ENCODE measurements around the gene TRPM8.

Gene TRPM8

DNA sequence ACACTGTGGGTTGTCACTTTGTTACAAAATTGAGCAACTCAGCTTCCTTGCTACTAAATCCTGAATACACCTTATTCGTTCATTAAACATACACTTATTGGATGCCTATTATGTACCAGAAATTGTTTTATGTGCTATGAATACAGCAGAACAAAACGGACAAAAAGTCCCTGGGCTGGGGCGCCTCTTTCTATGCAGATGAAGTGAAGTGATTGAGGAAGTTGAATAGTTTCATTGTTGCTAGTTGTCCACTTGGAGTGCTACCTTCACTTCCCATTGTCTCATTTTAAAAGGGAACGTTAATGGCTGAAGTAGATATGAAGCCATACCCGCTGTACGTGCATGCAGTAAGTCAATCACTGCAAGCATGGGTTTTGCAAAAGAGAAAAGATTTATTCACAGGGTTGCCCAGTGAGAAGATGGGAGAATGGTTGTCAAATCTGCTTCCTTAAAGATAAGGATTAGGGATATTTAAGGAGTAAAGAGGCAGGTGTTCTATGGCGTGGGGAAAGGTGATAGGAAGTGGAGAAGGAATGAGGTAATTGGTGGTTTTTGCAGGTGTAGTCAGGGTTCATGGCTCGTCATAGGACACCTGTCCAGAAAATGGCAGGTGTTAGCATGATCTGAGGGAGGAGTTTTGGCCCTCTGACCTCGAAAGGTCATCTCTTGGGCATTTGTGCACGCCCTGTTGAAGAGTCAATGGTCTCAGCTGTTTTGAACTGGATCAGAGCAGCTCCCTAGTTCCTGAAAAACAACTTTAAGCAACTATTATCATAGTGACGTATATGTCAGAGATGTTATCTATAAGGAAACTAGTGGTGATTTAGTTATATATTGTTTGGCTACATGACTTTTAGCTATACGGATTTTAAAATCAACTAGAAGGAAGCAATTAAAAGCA lies 23.5 kb downstream of the TRPM8 start:
- TF ChIP-seq TCF4 (CRISPR knock-in tag; IDR thresholded peaks at IDR 0.05; ENCODE audit: borderline replicate concordance) (no peak), ZNF70 (CRISPR knock-in tag; IDR thresholded peaks at IDR 0.05) (no peak), CSDC2 (CRISPR knock-in tag; IDR thresholded peaks at IDR 0.05) (no peak), BACH2 (CRISPR knock-in tag; IDR thresholded peaks at IDR 0.05; ENCODE audit: borderline replicate concordance) (no peak), PPARA (CRISPR knock-in tag; IDR thresholded peaks at IDR 0.05; ENCODE audit: borderline replicate concordance) (no peak), ZFP30 (CRISPR knock-in tag; IDR thresholded peaks at IDR 0.05) (no peak), ZFP3 (CRISPR knock-in tag; IDR thresholded peaks at IDR 0.05) (no peak), GLIS3 (CRISPR knock-in tag; IDR thresholded peaks at IDR 0.05) (no peak)
- TF ChIP-seq, protein P1, sequence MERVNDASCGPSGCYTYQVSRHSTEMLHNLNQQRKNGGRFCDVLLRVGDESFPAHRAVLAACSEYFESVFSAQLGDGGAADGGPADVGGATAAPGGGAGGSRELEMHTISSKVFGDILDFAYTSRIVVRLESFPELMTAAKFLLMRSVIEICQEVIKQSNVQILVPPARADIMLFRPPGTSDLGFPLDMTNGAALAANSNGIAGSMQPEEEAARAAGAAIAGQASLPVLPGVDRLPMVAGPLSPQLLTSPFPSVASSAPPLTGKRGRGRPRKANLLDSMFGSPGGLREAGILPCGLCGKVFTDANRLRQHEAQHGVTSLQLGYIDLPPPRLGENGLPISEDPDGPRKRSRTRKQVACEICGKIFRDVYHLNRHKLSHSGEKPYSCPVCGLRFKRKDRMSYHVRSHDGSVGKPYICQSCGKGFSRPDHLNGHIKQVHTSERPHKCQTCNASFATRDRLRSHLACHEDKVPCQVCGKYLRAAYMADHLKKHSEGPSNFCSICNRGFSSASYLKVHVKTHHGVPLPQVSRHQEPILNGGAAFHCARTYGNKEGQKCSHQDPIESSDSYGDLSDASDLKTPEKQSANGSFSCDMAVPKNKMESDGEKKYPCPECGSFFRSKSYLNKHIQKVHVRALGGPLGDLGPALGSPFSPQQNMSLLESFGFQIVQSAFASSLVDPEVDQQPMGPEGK (CRISPR knock-in tag; IDR thresholded peaks at IDR 0.05; ENCODE audit: borderline replicate concordance) = no peak
- TF ChIP-seq, protein P2, sequence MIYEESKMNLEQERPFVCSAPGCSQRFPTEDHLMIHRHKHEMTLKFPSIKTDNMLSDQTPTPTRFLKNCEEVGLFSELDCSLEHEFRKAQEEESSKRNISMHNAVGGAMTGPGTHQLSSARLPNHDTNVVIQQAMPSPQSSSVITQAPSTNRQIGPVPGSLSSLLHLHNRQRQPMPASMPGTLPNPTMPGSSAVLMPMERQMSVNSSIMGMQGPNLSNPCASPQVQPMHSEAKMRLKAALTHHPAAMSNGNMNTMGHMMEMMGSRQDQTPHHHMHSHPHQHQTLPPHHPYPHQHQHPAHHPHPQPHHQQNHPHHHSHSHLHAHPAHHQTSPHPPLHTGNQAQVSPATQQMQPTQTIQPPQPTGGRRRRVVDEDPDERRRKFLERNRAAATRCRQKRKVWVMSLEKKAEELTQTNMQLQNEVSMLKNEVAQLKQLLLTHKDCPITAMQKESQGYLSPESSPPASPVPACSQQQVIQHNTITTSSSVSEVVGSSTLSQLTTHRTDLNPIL (CRISPR knock-in tag; IDR thresholded peaks at IDR 0.05; ENCODE audit: low read depth) = no peak
- ATAC-seq = no peak

DNA sequence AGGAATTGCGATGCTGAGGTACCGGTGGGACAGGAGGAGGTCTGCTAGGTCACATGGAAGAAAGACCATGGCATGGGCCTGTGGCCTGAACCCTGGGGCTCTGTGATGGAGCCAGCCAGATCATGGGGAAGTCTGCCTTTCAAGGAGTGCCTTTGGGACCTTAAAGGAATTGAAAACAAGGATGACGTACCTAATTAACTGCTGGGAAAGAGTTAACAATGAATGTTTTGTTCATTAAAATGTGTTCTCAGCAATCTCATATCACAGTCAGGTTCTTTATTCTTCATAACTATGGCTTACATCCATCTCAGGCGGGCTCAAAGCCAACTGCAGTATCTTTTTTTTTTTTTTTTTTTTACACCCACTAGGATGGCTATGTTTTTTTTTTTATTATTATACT lies 25.6 kb downstream of the TRPM8 start:
- TF ChIP-seq ISL1 (CRISPR knock-in tag; IDR thresholded peaks at IDR 0.05) (no peak), ZC3H10 (CRISPR knock-in tag; IDR thresholded peaks at IDR 0.05) (no peak), ZNF8 (CRISPR knock-in tag; IDR thresholded peaks at IDR 0.05) (no peak), CSDC2 (CRISPR knock-in tag; IDR thresholded peaks at IDR 0.05) (no peak), ESRRG (CRISPR knock-in tag; IDR thresholded peaks at IDR 0.05) (no peak), ZFP3 (CRISPR knock-in tag; IDR thresholded peaks at IDR 0.05) (no peak), TCF4 (CRISPR knock-in tag; IDR thresholded peaks at IDR 0.05; ENCODE audit: borderline replicate concordance) (no peak), ZNF565 (CRISPR knock-in tag; conservative IDR thresholded peaks at IDR 0.05; ENCODE audit: low read depth) (no peak), ZNF70 (CRISPR knock-in tag; IDR thresholded peaks at IDR 0.05) (no peak), PPARA (CRISPR knock-in tag; IDR thresholded peaks at IDR 0.05; ENCODE audit: borderline replicate concordance) (no peak), ARNTL (CRISPR knock-in tag; IDR thresholded peaks at IDR 0.05; ENCODE audit: borderline replicate concordance, low read depth) (no peak), RARB (CRISPR knock-in tag; IDR thresholded peaks at IDR 0.05) (no peak), BACH2 (CRISPR knock-in tag; IDR thresholded peaks at IDR 0.05; ENCODE audit: borderline replicate concordance) (no peak), SNAI2 (CRISPR knock-in tag; IDR thresholded peaks at IDR 0.05) (no peak), OSR1 (CRISPR knock-in tag; IDR thresholded peaks at IDR 0.05) (no peak)
- TF ChIP-seq, protein P1 (CRISPR knock-in tag; IDR thresholded peaks at IDR 0.05; ENCODE audit: borderline replicate concordance) = no peak
- TF ChIP-seq, protein P3, sequence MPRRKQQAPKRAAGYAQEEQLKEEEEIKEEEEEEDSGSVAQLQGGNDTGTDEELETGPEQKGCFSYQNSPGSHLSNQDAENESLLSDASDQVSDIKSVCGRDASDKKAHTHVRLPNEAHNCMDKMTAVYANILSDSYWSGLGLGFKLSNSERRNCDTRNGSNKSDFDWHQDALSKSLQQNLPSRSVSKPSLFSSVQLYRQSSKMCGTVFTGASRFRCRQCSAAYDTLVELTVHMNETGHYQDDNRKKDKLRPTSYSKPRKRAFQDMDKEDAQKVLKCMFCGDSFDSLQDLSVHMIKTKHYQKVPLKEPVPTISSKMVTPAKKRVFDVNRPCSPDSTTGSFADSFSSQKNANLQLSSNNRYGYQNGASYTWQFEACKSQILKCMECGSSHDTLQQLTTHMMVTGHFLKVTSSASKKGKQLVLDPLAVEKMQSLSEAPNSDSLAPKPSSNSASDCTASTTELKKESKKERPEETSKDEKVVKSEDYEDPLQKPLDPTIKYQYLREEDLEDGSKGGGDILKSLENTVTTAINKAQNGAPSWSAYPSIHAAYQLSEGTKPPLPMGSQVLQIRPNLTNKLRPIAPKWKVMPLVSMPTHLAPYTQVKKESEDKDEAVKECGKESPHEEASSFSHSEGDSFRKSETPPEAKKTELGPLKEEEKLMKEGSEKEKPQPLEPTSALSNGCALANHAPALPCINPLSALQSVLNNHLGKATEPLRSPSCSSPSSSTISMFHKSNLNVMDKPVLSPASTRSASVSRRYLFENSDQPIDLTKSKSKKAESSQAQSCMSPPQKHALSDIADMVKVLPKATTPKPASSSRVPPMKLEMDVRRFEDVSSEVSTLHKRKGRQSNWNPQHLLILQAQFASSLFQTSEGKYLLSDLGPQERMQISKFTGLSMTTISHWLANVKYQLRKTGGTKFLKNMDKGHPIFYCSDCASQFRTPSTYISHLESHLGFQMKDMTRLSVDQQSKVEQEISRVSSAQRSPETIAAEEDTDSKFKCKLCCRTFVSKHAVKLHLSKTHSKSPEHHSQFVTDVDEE (CRISPR knock-in tag; IDR thresholded peaks at IDR 0.05) = no peak
- TF ChIP-seq, protein P4, sequence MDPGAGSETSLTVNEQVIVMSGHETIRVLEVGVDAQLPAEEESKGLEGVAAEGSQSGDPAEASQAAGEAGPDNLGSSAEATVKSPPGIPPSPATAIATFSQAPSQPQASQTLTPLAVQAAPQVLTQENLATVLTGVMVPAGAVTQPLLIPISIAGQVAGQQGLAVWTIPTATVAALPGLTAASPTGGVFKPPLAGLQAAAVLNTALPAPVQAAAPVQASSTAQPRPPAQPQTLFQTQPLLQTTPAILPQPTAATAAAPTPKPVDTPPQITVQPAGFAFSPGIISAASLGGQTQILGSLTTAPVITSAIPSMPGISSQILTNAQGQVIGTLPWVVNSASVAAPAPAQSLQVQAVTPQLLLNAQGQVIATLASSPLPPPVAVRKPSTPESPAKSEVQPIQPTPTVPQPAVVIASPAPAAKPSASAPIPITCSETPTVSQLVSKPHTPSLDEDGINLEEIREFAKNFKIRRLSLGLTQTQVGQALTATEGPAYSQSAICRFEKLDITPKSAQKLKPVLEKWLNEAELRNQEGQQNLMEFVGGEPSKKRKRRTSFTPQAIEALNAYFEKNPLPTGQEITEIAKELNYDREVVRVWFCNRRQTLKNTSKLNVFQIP (CRISPR knock-in tag; IDR thresholded peaks at IDR 0.05; ENCODE audit: borderline replicate concordance, low read depth) = no peak
- TF ChIP-seq, protein P5, sequence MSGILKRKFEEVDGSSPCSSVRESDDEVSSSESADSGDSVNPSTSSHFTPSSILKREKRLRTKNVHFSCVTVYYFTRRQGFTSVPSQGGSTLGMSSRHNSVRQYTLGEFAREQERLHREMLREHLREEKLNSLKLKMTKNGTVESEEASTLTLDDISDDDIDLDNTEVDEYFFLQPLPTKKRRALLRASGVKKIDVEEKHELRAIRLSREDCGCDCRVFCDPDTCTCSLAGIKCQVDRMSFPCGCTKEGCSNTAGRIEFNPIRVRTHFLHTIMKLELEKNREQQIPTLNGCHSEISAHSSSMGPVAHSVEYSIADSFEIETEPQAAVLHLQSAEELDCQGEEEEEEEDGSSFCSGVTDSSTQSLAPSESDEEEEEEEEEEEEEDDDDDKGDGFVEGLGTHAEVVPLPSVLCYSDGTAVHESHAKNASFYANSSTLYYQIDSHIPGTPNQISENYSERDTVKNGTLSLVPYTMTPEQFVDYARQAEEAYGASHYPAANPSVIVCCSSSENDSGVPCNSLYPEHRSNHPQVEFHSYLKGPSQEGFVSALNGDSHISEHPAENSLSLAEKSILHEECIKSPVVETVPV (CRISPR knock-in tag; IDR thresholded peaks at IDR 0.05) = no peak
- TF ChIP-seq, protein P2 (CRISPR knock-in tag; IDR thresholded peaks at IDR 0.05; ENCODE audit: low read depth) = no peak

More for the DNA sequence above, 25.6 kb downstream of the TRPM8 start:
- ATAC-seq = no peak
